ENCODE measurements around the gene REST.

The REST gene

DNA sequence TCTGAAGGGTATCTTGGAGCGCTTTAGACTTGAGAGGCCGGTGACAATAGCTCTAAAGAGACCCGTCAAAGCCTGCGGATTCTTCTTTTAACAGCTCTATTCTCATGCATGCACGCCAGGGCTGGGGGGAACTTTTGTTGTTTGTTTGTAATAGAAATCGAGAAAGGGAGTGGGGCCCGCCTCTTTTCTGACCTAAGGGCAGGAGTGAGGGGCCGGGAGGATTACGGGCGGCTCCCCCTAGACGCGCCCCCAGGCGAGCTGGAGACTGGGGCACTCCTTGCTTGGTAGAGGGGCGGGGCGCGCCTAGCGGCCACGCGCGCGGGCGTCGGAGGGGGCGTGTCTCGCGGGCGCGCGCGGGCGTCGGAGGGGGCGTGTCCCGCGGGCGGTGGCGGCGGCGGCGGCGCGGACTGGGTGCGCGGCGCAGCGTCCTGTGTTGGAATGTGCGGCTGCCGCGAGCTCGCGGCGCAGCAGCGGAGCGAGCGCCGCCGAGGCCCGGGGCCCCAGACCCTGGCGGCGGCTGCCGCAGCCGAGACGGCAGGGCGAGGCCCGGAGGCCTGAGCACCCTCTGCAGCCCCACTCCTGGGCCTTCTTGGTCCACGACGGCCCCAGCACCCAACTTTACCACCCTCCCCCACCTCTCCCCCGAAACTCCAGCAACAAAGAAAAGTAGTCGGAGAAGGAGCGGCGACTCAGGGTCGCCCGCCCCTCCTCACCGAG is at the start of gene REST:
Gene REST (plus strand): TSS at position 412 of the 717 bp plus-strand sequence. CDS start 2,739 bp downstream, outside the sequence.
- H3K4me3 ChIP-seq (ENCODE audit: low read depth, low read length) = peak within 1 kb of the TSS; percentile 90
- TF ChIP-seq, protein P1, sequence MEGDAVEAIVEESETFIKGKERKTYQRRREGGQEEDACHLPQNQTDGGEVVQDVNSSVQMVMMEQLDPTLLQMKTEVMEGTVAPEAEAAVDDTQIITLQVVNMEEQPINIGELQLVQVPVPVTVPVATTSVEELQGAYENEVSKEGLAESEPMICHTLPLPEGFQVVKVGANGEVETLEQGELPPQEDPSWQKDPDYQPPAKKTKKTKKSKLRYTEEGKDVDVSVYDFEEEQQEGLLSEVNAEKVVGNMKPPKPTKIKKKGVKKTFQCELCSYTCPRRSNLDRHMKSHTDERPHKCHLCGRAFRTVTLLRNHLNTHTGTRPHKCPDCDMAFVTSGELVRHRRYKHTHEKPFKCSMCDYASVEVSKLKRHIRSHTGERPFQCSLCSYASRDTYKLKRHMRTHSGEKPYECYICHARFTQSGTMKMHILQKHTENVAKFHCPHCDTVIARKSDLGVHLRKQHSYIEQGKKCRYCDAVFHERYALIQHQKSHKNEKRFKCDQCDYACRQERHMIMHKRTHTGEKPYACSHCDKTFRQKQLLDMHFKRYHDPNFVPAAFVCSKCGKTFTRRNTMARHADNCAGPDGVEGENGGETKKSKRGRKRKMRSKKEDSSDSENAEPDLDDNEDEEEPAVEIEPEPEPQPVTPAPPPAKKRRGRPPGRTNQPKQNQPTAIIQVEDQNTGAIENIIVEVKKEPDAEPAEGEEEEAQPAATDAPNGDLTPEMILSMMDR (IDR thresholded peaks at IDR 0.05; ENCODE audit: borderline replicate concordance, insufficient read depth, low read depth, low read length) = no peak

- TF ChIP-seq, protein P1 (IDR thresholded peaks at IDR 0.05; ENCODE audit: borderline replicate concordance, insufficient read depth, low read depth, low read length) = no peak
- H3K4me3 ChIP-seq (ENCODE audit: low read depth, low read length) = no peak overlapping the region
These were observed 47.9 kb upstream of the REST start for GRCh38 chr4:56859841-56860240.

GRCh38 chr4:56860781-56861180 is 46.9 kb upstream of the REST start:
- no peak overlapping the region for H3K4me3 ChIP-seq (ENCODE audit: low read depth, low read length)
- TF ChIP-seq, protein P1 (IDR thresholded peaks at IDR 0.05; ENCODE audit: borderline replicate concordance, insufficient read depth, low read depth, low read length) = no peak

GRCh38 chr4:56861360-56861759 is 46.3 kb upstream of the REST start:
- TF ChIP-seq, protein P1 (IDR thresholded peaks at IDR 0.05; ENCODE audit: borderline replicate concordance, insufficient read depth, low read depth, low read length) = no peak
- H3K4me3 ChIP-seq (ENCODE audit: low read depth, low read length) = no peak overlapping the region

GRCh38 chr4:56863441-56864139 is 44.1 kb upstream of the REST start:
- TF ChIP-seq, protein P1 (IDR thresholded peaks at IDR 0.05; ENCODE audit: borderline replicate concordance, insufficient read depth, low read depth, low read length) = no peak
- no peak overlapping the region for H3K4me3 ChIP-seq (ENCODE audit: low read depth, low read length)

DNA sequence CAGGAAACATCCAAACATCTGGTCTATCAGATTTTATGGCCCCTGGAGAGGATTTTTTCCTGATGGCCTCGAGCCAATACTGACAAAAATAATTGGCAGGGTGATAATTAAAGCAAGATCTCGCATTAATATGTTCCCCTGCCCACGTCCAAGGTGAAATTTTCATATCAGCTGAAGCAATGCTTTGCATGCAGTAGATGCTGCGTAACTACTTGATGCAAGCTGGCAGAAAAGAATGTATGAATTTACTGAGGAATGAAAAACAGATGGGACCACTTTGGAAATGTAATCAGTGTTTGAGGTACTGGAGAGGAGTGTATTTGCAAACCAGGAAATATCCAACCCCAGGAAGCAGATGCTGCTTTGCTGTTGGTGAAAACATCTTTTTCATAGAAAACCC is 36.8 kb upstream of the REST start:
- H3K4me3 ChIP-seq (ENCODE audit: low read depth, low read length) = no peak overlapping the region
- TF ChIP-seq, protein P1 (IDR thresholded peaks at IDR 0.05; ENCODE audit: borderline replicate concordance, insufficient read depth, low read depth, low read length) = no peak

Measured in GM12875 (cell line).